MCF 10A (cell line): ENCODE data around the gene RPRML. TPM values are rescaled to one million over a fixed set of nuclear protein-coding genes. Genes with fewer than 3 reads are reported as not detected.

ENCODE experiments used
- BruUV-seq: library from RNA; stranded (reverse); fragments of 400-500 nt; replicated peaks from 2 replicates; lab custom pipeline; 2021; lab: Mats Ljungman, UMichigan
- CTCF ChIA-PET: fragments of 300-600 bp; sonication (Branson Sonifier 250); formaldehyde crosslinking; extraction: SDS; loops from one replicate; lab custom pipeline; 2021; ENCODE audit warnings: antibody characterized with exemption, inconsistent platforms; lab: Yijun Ruan, JAX
- POLR2A ChIA-PET: fragments of 300-600, 350-650 bp; sonication (Branson Sonifier 250); formaldehyde crosslinking; extraction: SDS; loops from one replicate; lab custom pipeline; 2020; ENCODE audit warnings: antibody characterized with exemption, inconsistent platforms; lab: Yijun Ruan, JAX
- DNase-seq: peaks from one replicate; pipeline ENCODE4 v3.0.0-alpha.2; 2018; ENCODE audit not compliant: unreplicated experiment
- H3K27ac Mint-ChIP-seq: one replicate; pipeline ENCODE4 v1.8.0; 2022; ENCODE audit warnings: mild to moderate bottlenecking, low read depth, mixed read lengths; ENCODE audit not compliant: unreplicated experiment
- H3K27me3 Mint-ChIP-seq: one replicate; pipeline ENCODE4 v1.8.0; 2022; ENCODE audit warnings: mixed read lengths; ENCODE audit not compliant: insufficient read depth, unreplicated experiment
- H3K36me3 Mint-ChIP-seq: one replicate; pipeline ENCODE4 v1.8.0; 2022; ENCODE audit warnings: mild to moderate bottlenecking, moderate library complexity, mixed read lengths; ENCODE audit not compliant: insufficient read depth, unreplicated experiment
- H3K4me1 Mint-ChIP-seq: one replicate; pipeline ENCODE4 v1.8.0; 2022; ENCODE audit warnings: mixed read lengths; ENCODE audit not compliant: insufficient read depth, unreplicated experiment
- H3K4me3 Mint-ChIP-seq: one replicate; pipeline ENCODE4 v1.8.0; 2022; ENCODE audit warnings: mild to moderate bottlenecking, moderate library complexity, mixed read lengths; ENCODE audit not compliant: unreplicated experiment
- H3K9me3 Mint-ChIP-seq: one replicate; pipeline ENCODE4 v1.8.0; 2022; ENCODE audit warnings: mixed read lengths; ENCODE audit not compliant: unreplicated experiment
- CTCF ChIP-seq: fragments of 200-600 bp; IDR thresholded peaks from one replicate; pipeline ENCODE4 v1.8.0; 2022; ENCODE audit warnings: antibody characterized with exemption, mild to moderate bottlenecking; ENCODE audit not compliant: unreplicated experiment
- intact Hi-C: fragments of 100-400 bp; cut with micrococcal nuclease; formaldehyde crosslinking; loops from 2 replicates; pipeline ENCODE4 v1.14.1; 2022
- total RNA-seq: library from RNA; stranded (reverse); gene quantifications from 2 replicates; pipeline ENCODE4 v1.2.3, GENCODE V29; 2022

RPRML gene
- total RNA-seq, 1 experiment from 2014 or later: not detected

GRCh38 chr17:46948544-46948943 is 30.5 kb downstream of the RPRML start:
- H3K27me3 Mint-ChIP-seq: peaks cover 16% of the 10 kb centered on the region
- BruUV-seq: no TSS peak
- H3K4me1 Mint-ChIP-seq: peaks cover 7% of the 10 kb centered on the region
- H3K36me3 Mint-ChIP-seq: peaks cover 18% of the 10 kb centered on the region
- TF ChIP-seq CTCF: no peak
- DNase-seq: no peak
- no peak overlapping the region for H3K27ac Mint-ChIP-seq
- H3K4me3 Mint-ChIP-seq: no peak overlapping the region
- intact Hi-C loops: loop anchor here (10.0 kb wide), 1 partner anchor 366 kb away; no protein-coding TSS in a partner anchor
- CTCF ChIA-PET: interaction anchor here (1.4 kb wide), 1 partner anchor 113 kb away, joined by 7 read pairs; no protein-coding TSS in a partner anchor
- H3K9me3 Mint-ChIP-seq: no peaks in the 10 kb centered on the region
- POLR2A ChIA-PET: no interaction called here

- peaks cover 18% of the 10 kb centered on the region for H3K36me3 Mint-ChIP-seq
- CTCF ChIA-PET: interaction anchor here (0.7 to 1.0 kb wide), 2 partner anchors 14 to 54 kb away, joined by 3 to 4 read pairs; no protein-coding TSS in a partner anchor
- no peaks in the 10 kb centered on the region for H3K9me3 Mint-ChIP-seq
- peaks cover 10% of the 10 kb centered on the region for H3K27me3 Mint-ChIP-seq
- H3K4me3 Mint-ChIP-seq: no peak overlapping the region
- H3K4me1 Mint-ChIP-seq: peaks cover 7% of the 10 kb centered on the region
- BruUV-seq: no TSS peak
- POLR2A ChIA-PET: no interaction called here
- DNase-seq: no peak
- no peak for TF ChIP-seq CTCF
- H3K27ac Mint-ChIP-seq: no peak overlapping the region
- intact Hi-C loops: loop anchor here (10.0 kb wide), 1 partner anchor 368 kb away; no protein-coding TSS in a partner anchor
Measured at GRCh38 chr17:46947216-46947615, 31.8 kb downstream of the RPRML start.

- intact Hi-C loops: loop anchor here (10.0 kb wide), 1 partner anchor 370 kb away; no protein-coding TSS in a partner anchor
- Mint-ChIP-seq H3K4me1 (peaks cover 7% of the 10 kb centered on the region), H3K27me3 (no peaks in the 10 kb centered on the region), H3K4me3 (no peak overlapping the region), H3K9me3 (no peaks in the 10 kb centered on the region), H3K36me3 (peaks cover 31% of the 10 kb centered on the region), H3K27ac (no peak overlapping the region)
- ChIA-PET POLR2A (interaction anchor here (0.8 kb wide), 1 partner anchor 207 kb away, joined by 3 read pairs; no protein-coding TSS in a partner anchor), CTCF (interaction anchor here (0.7 kb wide), 1 partner anchor 55 kb away, joined by 3 read pairs; no protein-coding TSS in a partner anchor)
- no peak for TF ChIP-seq CTCF
- no TSS peak for BruUV-seq
- DNase-seq: no peak
Measured at GRCh38 chr17:46944931-46945330, 34.1 kb downstream of the RPRML start.

GRCh38 chr17:46943501-46944393 is 35.3 kb downstream of the RPRML start:
- Mint-ChIP-seq H3K27me3 (no peaks in the 10 kb centered on the region), H3K27ac (no peak overlapping the region), H3K9me3 (no peaks in the 10 kb centered on the region), H3K4me3 (no peak overlapping the region), H3K4me1 (no peaks in the 10 kb centered on the region), H3K36me3 (peaks cover 39% of the 10 kb centered on the region)
- CTCF ChIA-PET: interaction anchor here (0.6 to 0.7 kb wide), 2 partner anchors 9 to 57 kb away, joined by 3 read pairs; no protein-coding TSS in a partner anchor
- POLR2A ChIA-PET: interaction anchor here (1.2 kb wide), 1 partner anchor 9 kb away, joined by 3 read pairs; no protein-coding TSS in a partner anchor
- intact Hi-C loops: loop anchor here (10.0 kb wide), 1 partner anchor 371 kb away; no protein-coding TSS in a partner anchor
- no peak for DNase-seq
- no TSS peak for BruUV-seq
- TF ChIP-seq CTCF: no peak
